Sigmoid colon (tissue), 3 donors: ENCODE data around the gene TTLL10.

ENCODE experiments used
- POLR2A ChIP-seq, 2 donors: fragments of 450-650 bp; IDR thresholded peaks; one replicate each; pipeline ENCODE4 v1.6.1; 2016; ENCODE audit warnings: antibody characterized with exemption in 2 of 2, mild to moderate bottlenecking in 2 of 2, moderate library complexity in 2 of 2
- TF ChIP-seq, protein P1 (sequence below), 4 experiments: fragments of 450-650 bp in 3 of 4; fragments of 200-600 bp in 1 of 4; IDR thresholded peaks; one replicate each; pipeline ENCODE4 v1.5.1; 2016 to 2019; ENCODE audit warnings: antibody characterized with exemption in 4 of 4, mild to moderate bottlenecking in 3 of 4, moderate library complexity in 2 of 4

- TF ChIP-seq POLR2A (IDR thresholded peaks at IDR 0.05): no peak
- TF ChIP-seq, protein P1, sequence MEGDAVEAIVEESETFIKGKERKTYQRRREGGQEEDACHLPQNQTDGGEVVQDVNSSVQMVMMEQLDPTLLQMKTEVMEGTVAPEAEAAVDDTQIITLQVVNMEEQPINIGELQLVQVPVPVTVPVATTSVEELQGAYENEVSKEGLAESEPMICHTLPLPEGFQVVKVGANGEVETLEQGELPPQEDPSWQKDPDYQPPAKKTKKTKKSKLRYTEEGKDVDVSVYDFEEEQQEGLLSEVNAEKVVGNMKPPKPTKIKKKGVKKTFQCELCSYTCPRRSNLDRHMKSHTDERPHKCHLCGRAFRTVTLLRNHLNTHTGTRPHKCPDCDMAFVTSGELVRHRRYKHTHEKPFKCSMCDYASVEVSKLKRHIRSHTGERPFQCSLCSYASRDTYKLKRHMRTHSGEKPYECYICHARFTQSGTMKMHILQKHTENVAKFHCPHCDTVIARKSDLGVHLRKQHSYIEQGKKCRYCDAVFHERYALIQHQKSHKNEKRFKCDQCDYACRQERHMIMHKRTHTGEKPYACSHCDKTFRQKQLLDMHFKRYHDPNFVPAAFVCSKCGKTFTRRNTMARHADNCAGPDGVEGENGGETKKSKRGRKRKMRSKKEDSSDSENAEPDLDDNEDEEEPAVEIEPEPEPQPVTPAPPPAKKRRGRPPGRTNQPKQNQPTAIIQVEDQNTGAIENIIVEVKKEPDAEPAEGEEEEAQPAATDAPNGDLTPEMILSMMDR (IDR thresholded peaks at IDR 0.05): no peak
These were observed 30.0 kb upstream of the TTLL10 start for GRCh38 chr1:1143636-1144035.
